GM19468 (cell line): ENCODE results near the gene LYVE1.

Experiments used
- ATAC-seq: cut with Tn5 transposase; IDR thresholded peaks from one replicate; pipeline ENCODE4 v1.9.1; 2021; ENCODE audit warnings: mild to moderate bottlenecking, moderate library complexity, moderate number of reproducible peaks; ENCODE audit not compliant: unreplicated experiment; ENCODE audit errors: extremely low read depth

LYVE1 gene, protein sequence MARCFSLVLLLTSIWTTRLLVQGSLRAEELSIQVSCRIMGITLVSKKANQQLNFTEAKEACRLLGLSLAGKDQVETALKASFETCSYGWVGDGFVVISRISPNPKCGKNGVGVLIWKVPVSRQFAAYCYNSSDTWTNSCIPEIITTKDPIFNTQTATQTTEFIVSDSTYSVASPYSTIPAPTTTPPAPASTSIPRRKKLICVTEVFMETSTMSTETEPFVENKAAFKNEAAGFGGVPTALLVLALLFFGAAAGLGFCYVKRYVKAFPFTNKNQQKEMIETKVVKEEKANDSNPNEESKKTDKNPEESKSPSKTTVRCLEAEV

GRCh38 chr11:10568486-10568941 is at the start of gene LYVE1:
Gene LYVE1, minus strand, starts transcription at chr11:10568665. Its CDS starts 133 bp downstream, at chr11:10568532.
- ATAC-seq = no peak

DNA sequence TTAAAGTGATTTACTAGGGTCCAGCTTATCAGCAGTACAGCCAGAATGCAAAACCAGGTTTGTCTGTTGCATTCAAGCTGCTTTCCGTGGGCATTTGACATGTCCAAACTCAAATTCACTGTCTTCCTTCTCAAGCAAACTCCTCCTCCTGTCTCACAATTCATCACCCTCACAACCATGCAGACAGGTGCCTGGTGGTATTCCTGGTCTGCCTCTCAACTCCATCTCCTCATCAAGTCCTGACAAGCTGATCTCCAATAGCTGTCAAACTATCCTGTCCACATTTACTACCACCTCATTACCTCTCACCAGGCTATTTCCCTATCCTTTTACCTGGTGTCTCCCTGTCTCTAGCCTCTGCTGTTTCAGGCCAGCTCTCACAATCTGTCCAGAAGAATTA is 49.1 kb upstream of the LYVE1 start:
- no peak for ATAC-seq

GRCh38 chr11:10611979-10612862 is 43.8 kb upstream of the LYVE1 start:
- ATAC-seq = no peak

GRCh38 chr11:10609636-10610035 is 41.2 kb upstream of the LYVE1 start:
- no peak for ATAC-seq

- no peak for ATAC-seq
These were observed 40.1 kb upstream of the LYVE1 start for GRCh38 chr11:10608584-10608983.

GRCh38 chr11:10607462-10608132 is 39.1 kb upstream of the LYVE1 start:
- ATAC-seq = no peak

- peak; percentile 18 for ATAC-seq
These were observed 38.2 kb upstream of the LYVE1 start for GRCh38 chr11:10606536-10607208.

GRCh38 chr11:10605941-10606381 is 37.5 kb upstream of the LYVE1 start:
- ATAC-seq = no peak

GRCh38 chr11:10604798-10605197 is 36.3 kb upstream of the LYVE1 start:
- no peak for ATAC-seq

- no peak for ATAC-seq
These were observed 35.9 kb upstream of the LYVE1 start for GRCh38 chr11:10604340-10604748.

- no peak for ATAC-seq
These were observed 35.3 kb upstream of the LYVE1 start for GRCh38 chr11:10603721-10604297.

GRCh38 chr11:10602945-10603344 is 34.5 kb upstream of the LYVE1 start:
- no peak for ATAC-seq

DNA sequence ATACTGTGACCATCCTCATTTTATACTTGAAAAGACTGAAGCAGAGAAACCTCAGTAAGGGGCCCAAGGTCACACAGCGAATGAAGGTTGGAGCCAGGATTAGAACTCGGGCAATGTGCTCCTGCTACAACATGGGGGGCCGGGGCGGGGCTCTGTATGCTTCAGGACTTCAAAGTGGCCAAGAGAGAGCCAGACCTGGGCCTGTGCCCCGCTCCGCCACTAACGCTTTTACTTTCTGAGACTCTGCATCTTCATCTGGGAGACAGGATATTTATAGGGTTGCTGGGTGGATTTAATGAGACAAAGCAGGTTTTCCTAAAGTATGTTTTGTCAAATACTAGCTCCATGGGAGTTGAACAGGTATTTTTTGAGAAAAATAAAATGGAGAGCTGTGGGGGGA is 33.9 kb upstream of the LYVE1 start:
- no peak for ATAC-seq

- no peak for ATAC-seq
These were observed 33.4 kb upstream of the LYVE1 start for GRCh38 chr11:10601837-10602236.

DNA sequence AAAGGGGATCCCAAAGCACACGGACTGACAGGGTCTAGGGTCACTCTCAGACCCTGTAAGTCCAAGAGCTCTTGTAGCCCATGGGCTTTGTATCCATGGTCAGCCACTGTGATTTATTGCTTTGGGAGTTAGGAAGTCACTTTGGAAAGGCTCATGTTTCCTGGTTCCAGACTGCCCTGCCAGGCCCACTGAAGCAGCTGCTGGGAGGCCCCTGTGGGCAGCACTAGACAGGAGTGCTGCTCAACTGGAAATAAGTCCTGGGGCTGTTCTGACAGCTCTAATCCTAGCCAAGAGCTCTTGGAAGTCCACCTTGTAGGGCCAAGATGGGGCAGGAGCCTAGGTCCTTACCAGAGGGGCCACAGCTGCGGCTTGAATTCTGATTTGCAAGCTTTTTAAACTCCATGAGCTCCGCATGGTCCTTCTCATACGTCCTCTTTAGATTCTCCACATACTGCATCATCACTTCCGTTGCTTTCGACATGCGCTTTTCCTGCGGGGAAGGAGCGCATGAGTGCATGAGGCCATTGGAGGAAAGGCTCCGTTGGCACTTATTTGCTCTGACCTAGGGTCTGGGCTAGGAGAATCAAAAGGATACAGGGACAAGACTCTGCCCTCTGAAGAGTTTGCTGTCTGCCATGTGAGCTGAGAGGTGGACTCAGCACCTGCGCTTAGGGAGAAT is 32.2 kb upstream of the LYVE1 start:
- no peak for ATAC-seq

- no peak for ATAC-seq
These were observed 31.1 kb upstream of the LYVE1 start for GRCh38 chr11:10599388-10600175.

- ATAC-seq = no peak
These were observed 30.4 kb upstream of the LYVE1 start for GRCh38 chr11:10598816-10599215.

DNA sequence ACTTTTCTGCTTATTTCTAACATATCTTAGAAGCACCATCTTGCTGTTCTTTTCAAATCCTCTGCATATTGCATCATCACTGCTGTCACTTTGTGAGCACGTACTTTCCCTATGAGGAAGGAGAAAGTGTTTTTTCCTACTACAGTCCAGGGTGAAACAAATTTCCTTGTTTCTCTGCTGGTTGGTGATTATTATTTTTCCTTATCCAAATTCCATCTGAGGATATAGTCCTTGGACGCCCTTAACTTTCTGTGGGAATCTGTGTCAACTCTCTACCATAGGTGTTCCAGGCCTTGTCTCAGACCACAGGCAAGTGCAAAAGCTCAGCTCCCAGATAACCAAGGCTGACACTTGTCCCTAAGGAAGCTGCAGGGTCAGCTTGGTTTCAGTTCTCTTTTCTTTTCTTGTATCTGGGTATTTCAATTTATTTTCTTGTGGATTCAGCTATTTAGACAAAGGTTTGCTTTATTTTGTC is 29.4 kb upstream of the LYVE1 start:
- ATAC-seq = no peak
